Amniotic epithelial cell (primary cell): ENCODE data around the gene SCRN2.

Experiments
- DNase-seq: peaks from one replicate; pipeline ENCODE4 v3.0.0-alpha.2; 2010; ENCODE audit warnings: low read depth

The SCRN2 gene

GRCh38 chr17:47872019-47872650 lies 31.1 kb upstream of the SCRN2 start:
- DNase-seq: no peak

DNA sequence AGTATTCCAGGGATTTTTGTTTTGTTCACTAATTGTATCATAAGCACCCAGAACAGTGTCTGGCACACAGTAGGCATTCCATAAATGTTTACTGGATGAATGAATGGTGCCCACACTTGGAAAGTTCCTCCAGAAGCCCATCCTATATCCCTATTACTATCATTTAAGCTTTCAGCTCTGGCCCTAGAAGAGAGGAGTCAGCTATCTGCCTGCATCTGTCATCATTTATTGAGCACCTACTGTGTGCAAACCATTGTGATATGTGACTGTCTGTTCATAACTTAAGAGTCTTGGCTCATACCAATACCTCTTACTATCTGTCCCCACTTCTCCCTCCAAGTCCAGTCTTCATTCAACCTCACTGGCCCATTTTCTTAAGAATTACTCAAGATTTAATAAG lies 30.0 kb upstream of the SCRN2 start:
- no peak for DNase-seq

DNA sequence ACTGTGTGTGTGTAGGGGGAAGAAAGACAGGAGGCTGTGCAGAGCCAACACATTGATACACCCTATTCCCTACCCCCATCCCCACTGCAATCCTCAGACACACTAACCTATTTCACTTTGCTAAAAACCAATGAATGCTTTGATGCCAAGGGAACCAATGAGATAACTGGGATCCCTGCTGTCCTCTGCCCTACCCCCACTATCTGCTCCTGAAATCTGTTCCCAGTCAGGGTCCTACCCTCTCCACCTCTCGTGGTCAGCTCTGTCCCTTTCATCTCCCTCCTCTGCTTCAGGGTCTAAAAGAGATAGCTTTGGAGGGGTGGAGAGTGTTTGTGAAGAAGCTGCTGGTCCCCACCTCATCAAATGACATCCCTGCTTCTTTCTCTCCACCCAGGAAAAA lies 29.0 kb upstream of the SCRN2 start:
- no peak for DNase-seq

DNA sequence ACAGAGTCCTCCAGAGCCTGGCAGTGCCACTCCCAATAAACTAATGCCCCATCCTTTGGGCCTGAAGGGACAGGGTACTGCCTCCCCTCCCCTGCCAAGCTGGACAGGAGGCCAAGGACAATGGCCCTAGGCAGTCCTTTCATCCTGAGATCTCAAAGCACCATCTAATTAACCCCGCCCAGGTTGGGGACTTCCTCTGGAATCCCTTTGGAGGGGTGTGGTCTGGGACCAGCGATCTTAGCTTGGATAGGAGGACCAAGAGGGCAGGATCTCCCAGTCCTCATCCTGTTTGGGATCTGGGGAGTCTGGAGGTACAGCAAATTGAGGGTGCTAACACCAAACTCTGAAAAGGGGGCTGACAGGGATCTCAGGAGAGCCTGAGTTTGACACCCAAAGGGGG lies 28.0 kb upstream of the SCRN2 start:
- DNase-seq: no peak

DNA sequence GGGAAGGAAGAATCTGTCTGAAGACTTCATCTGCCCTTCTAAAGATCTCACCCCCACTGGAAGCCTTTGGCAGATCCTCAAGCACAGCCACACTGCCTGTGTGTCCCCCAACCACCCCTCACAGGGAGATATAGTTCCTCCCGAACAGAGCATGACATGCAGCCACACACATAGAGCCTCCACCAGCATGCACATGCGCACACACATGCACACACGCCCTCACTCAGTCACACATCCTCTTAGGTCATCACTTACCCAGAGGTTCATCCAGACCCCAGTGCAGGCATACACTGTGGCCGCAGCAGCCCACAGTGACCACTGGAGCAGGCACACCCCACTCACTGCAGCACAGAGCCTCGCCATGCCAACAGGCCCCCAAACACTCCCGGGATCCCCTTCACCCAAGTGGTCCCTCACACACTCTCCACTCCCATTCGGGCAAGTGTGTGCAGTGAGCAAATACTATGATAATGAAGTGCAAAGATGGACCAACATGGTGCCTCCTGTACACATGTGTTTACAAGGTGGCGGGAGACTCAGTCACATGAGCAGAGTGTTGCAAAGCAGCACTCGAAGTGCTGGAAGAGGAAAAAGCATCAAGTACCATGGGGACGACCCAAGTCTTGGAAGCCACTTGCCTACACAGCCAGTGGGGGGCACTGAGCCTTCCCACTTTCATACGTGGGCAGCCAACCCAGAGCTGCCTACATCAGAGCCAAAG lies 26.9 kb upstream of the SCRN2 start:
- no peak for DNase-seq

DNA sequence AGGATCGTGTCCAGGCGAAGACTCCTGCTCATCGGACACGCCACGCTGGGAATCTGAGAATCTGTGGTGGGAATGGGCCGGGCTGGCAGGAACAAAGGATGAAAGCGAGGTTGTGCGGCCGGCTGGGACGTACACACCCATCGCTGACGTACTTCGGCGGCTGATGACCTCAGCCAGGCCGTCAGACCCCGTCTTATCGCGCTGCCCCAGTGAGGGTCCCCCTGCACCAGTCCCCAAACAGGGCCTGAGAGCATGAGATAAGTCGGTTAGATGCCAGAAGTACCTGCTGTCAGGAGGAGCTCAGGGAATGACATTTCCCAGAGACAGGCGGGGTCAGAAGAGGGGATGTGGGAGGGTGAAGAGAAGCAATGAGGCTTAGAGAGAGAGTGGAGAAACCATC lies 25.9 kb upstream of the SCRN2 start:
- DNase-seq: peak; percentile 65

DNA sequence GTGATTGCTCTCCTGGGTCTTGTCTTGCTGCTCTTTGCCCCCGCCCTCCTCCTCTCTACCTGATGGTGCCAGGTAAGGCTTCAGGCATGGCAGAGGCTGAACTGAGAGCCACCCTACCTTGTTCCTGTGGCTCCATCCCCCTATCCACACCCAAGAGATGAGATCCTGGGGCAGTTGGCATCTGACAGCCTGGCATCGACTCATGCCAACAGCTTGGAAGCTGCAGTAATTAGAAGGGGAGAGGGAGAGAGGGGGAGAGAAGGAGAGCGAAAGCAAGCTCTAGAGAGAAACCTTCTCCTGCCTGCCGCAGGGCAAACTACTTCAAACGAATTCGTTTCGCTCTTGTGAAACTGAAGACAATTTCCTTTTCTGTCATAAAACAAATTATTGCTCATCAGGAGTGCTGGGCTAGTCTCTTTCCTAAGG lies 23.7 kb upstream of the SCRN2 start:
- DNase-seq: no peak

GRCh38 chr17:47862621-47863440 lies 21.8 kb upstream of the SCRN2 start:
- DNase-seq: peak; percentile 85

GRCh38 chr17:47860386-47860785 lies 19.3 kb upstream of the SCRN2 start:
- DNase-seq: no peak

DNA sequence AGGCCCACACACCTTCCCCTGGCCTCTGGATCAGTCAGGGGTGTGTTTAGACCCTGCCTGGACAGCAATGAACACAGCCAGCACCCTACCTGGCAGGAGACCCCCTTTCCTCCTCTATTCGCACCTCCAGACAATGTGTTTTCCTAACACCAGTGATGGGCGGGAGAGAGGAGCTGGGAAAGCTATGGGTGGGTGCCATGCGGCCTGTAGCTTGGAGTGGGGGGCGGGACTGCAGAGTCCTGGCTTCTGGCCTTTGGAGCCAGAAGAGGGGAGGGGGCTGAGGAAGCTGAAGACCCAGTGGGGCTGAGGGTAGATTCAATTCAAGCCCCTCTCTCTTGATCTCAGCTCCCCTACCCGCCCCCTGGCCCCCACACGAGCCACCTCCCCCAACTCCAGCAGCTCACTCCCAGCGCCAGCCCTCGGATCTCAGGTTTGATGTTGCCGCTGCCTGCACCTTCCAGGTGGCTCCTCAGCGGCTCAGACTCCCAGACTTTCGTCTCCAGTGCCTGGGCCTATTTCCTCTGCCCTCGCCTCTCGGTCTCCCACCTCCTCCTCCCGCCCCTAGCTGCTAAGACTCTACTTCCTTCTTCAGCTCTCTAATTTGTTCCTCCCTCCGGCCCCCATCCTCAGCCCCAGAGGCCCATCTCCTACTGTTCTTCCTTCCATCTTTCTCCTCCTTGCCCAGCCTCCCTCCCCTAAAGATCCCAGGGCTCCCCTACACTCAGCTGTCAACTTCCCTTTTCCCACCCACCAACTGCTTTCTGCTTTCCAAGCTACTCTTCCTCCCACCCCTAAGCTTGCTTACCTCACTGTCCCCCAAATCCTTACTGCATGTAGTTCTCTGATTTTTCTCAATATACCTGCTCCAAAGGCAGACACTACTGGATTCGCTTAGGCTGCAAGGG lies 16.7 kb upstream of the SCRN2 start:
- DNase-seq: no peak

DNA sequence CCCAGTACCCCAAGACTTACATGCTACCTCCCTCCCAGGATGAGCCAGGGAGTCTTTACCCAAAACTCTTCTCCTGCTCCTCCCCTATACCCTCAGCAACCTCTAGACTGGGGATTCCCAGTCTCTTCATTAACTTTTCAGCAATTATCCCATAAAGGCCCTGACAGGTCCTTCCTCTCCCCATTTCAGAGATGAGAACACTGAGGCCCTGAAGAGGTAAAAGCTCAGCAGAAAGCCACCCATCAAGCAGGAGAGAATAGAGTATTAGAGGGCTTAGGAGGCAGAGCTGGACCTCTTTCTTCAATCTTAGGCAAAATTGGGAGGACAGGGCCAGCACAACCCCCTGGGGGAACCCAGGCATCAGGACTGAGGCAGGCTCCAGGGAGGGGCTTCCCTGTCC lies 15.8 kb upstream of the SCRN2 start:
- DNase-seq: no peak

DNA sequence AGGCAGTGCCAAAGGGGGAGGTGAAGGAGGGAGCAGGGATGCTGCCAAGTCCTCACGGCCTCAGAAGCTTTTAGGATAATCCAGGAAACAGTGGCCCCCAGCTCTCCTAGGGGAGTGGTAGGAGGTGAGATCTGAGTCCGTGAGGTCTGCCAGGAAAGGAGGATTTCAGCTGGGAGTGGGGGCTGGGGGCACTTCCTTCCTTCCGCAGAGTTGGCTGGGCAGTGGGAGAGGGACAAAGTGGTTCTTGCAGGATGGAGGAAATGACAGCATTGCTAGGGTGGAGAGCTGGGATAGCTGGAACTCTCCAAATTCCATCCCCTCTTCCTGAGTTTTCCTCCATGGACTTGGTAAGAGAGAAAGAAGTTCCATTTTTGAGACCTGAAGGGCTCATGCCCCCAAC lies 14.7 kb upstream of the SCRN2 start:
- no peak for DNase-seq

GRCh38 chr17:47853616-47854015 lies 12.5 kb upstream of the SCRN2 start:
- no peak for DNase-seq

DNA sequence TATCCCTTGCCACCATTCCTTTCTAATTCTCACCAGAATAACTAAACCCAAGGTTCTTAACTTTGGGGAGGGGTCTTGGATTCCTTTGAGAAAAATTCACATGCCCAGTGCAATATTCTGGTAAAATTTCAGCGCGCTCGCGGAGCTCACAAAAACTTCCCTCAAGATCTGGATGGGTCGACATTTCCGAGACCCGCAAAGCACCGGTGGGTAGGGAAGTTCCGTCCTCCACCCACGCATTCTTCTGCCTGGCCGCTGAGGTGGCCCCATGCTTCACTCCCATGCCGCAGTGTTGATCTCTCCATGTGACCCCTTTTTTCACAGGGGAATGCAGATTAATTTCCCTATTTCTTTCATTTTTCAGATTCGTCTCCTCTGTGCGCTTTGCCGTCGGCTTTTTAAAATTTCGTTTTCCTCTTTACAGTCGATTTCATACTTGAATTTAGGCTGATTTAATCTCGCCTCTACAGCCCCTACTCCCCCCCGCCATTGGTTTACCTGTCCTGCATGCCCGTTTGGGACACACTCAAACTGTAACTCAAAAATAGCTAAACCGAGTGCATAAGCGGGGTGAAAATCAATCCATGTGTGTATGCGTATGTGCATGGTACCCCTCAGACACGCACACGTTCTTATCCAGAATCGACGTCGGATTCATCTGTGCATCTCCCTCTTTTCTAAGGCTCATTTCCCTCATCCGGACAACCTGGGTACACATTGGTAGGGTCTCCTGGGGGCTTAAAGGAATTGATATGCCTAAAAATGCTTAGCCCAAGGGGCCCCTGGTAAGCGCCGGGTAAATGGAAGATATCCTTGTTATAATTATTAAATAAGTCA lies 11.3 kb upstream of the SCRN2 start:
- no peak for DNase-seq

DNA sequence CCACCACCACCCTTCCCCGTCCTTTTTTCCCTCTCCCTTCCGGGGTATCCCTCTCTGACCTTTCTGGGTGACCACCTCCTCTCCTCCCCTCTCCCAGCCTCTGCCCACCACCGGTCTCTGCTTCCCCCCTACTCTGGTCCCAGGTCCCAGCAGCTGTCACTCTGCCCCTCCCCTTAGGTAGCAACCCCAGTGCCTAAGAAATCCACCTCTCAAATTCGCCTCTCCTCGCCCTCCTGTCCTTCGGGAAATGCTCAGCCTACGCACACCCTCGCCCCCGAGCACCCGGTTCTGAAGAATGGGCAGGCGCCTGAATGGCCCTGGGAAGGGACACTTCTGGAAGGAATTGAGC lies 10.7 kb upstream of the SCRN2 start:
- no peak for DNase-seq

- peak; percentile 53 for DNase-seq
Observed at GRCh38 chr17:47850692-47851573, 9.9 kb upstream of the SCRN2 start, which contains the start of gene SP6. Gene SP6, minus strand, starts transcription at chr17:47851163. Its CDS starts 2,734 bp downstream, at chr17:47848429.

DNA sequence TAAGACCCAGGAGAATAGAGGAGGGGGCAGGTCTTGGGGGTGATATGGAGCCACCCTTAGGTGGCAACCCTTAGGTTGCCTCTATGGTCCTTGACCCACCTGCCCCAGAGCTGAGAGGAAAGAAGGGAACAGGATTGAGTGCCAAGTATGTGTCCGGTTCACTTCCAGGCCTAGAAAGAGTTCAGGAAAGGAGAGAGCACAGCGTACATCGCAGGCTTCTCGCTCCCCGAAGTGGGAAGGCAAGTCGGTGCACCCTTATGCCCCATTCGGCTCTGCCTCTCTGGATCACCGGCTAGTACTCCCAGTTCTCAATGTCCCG lies 9.3 kb upstream of the SCRN2 start:
- no peak for DNase-seq

DNA sequence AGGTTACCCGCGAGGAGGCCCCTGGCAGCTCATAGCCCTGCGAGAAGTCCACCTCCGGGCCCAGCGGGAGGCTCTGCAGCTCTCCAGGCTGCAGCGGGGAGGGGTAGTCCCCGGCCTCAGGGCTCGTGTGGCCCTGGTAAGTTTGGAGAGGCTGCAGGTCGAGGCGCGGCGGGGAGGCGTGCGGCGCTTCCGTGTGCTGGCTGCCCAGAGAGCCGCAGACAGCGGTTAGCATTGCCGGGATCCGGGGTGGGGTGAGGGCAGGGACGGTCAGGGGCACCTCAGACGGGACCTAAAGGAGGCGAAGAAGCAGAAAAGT lies 7.1 kb upstream of the SCRN2 start:
- DNase-seq: no peak

GRCh38 chr17:47847341-47848197 lies 6.5 kb upstream of the SCRN2 start:
- DNase-seq: no peak
